HepG2 (cell line): ENCODE data around the gene ARMC2. TPM values are rescaled to one million over a fixed set of nuclear protein-coding genes. Genes with fewer than 3 reads are reported as not detected.

Source experiments
- ATAC-seq: fragments of 200-7000 bp; cut with Tn5 transposase; 3 replicates; pipeline ENCODE4 v1.9.1; 2020; ENCODE audit warnings: mild to moderate bottlenecking, moderate library complexity
- BruUV-seq: library from RNA; stranded (reverse); fragments of 400-500 nt; replicated peaks from 2 replicates; lab custom pipeline; 2021; lab: Mats Ljungman, UMichigan
- CTCF ChIA-PET: fragments of 300-600 bp; formaldehyde crosslinking; extraction: SDS; loops from one replicate; lab custom pipeline; 2021; ENCODE audit warnings: low total read pairs, inconsistent platforms, low intra/inter-chr PET ratio; lab: Yijun Ruan, JAX
- POLR2A ChIA-PET: fragments of 350-600 bp; sonication (Branson Sonifier 250); formaldehyde crosslinking; loops from one replicate; lab custom pipeline; 2020; ENCODE audit warnings: antibody characterized with exemption, inconsistent platforms; lab: Yijun Ruan, JAX
- DNase-seq: peaks from one replicate; pipeline ENCODE4 v3.0.0-alpha.2; 2015; ENCODE audit warnings: low spot score
- FAIRE-seq: peaks from 3 replicates; lab custom pipeline; 2011; peaks lifted over from hg19 to GRCh38; lab: Jason Lieb, UNC
- H2AFZ ChIP-seq: one replicate; pipeline ENCODE4 v1.6.1; 2011; ENCODE audit warnings: low read length, inconsistent platforms
- H3K27ac ChIP-seq: fragments of 300-600 bp; 3 replicates; pipeline ENCODE4 v1.8.0; 2011; ENCODE audit warnings: mixed run types, mild to moderate bottlenecking, mixed read lengths, low read length, inconsistent platforms; ENCODE audit not compliant: insufficient read depth; ENCODE audit errors: extremely low read length
- H3K27me3 ChIP-seq, 2 experiments: fragments of 200-600 bp in 1 of 2; 2 replicates in 1 of 2; 3 replicates in 1 of 2; pipeline versions ENCODE4 v1.6.0 to v1.8.0; 2011; ENCODE audit warnings: low read length in 2 of 2, mild to moderate bottlenecking in 2 of 2, moderate library complexity in 2 of 2, inconsistent platforms in 1 of 2; ENCODE audit not compliant: insufficient read depth in 2 of 2, control insufficient read depth in 1 of 2
- H3K36me3 ChIP-seq, 2 experiments: fragments of 200-600 bp in 1 of 2; replicated peaks in 1 of 2; 2 replicates in 1 of 2; 3 replicates in 1 of 2; pipeline versions ENCODE4 v1.5.1 to v1.8.0; 2011; ENCODE audit warnings: low read length in 2 of 2, inconsistent platforms in 1 of 2; ENCODE audit not compliant: insufficient read depth in 2 of 2, control insufficient read depth in 1 of 2
- H3K4me1 ChIP-seq: 2 replicates; pipeline ENCODE4 v1.5.1; 2012; ENCODE audit warnings: low read length, inconsistent platforms; ENCODE audit not compliant: insufficient read depth
- H3K4me2 ChIP-seq: 2 replicates; pipeline ENCODE4 v1.6.0; 2011; ENCODE audit warnings: low read depth, low read length, inconsistent platforms
- H3K4me3 ChIP-seq, 3 experiments: fragments of 200-600 bp in 1 of 3; sonication (generic), shearing (Covaris generic) in 1 of 3; replicated peaks in 1 of 3; 2 replicates each; pipeline ENCODE4 v1.5.1; 2011 to 2016; ENCODE audit warnings: low read length in 3 of 3, inconsistent platforms in 2 of 3, low read depth in 2 of 3, mild to moderate bottlenecking in 2 of 3, control low read depth in 1 of 3, mixed read lengths in 1 of 3; ENCODE audit not compliant: insufficient read depth in 1 of 3
- H3K79me2 ChIP-seq: one replicate; pipeline ENCODE4 v1.6.1; 2011; ENCODE audit warnings: low read length, inconsistent platforms; ENCODE audit not compliant: insufficient read depth
- H3K9ac ChIP-seq: 2 replicates; pipeline ENCODE4 v1.6.0; 2011; ENCODE audit warnings: mild to moderate bottlenecking, low read depth, low read length, inconsistent platforms; ENCODE audit not compliant: insufficient read depth
- H3K9me3 ChIP-seq: 2 replicates; pipeline ENCODE4 v1.5.1; 2012; ENCODE audit warnings: mild to moderate bottlenecking, low read length
- H4K20me1 ChIP-seq: 2 replicates; pipeline ENCODE4 v1.6.0; 2011; ENCODE audit warnings: inconsistent platforms, mild to moderate bottlenecking, low read length, moderate library complexity; ENCODE audit not compliant: insufficient read depth
- CBFB ChIP-seq: sonication (generic); formaldehyde crosslinking; IDR thresholded peaks from 2 replicates; pipeline ENCODE4 v1.4.0; 2020; ENCODE audit warnings: missing genetic modification reagents
- GMEB1 ChIP-seq: sonication (generic); formaldehyde crosslinking; IDR thresholded peaks from 2 replicates; pipeline ENCODE4 v1.5.1; 2020; ENCODE audit warnings: missing genetic modification reagents, mild to moderate bottlenecking, borderline replicate concordance
- HNF4G ChIP-seq, 2 experiments: sonication (generic) in 1 of 2; formaldehyde crosslinking in 1 of 2; IDR thresholded peaks; 2 replicates each; pipeline versions ENCODE4 v1.4.0 to v1.6.1; 2011 to 2020; ENCODE audit warnings: borderline replicate concordance in 2 of 2, low read depth in 2 of 2, mild to moderate bottlenecking in 2 of 2, low read length in 1 of 2, missing genetic modification reagents in 1 of 2, moderate library complexity in 1 of 2
- ZFYVE20 ChIP-seq: sonication (generic); formaldehyde crosslinking; IDR thresholded peaks from 2 replicates; pipeline ENCODE4 v1.8.0; 2023; ENCODE audit warnings: low read depth, mild to moderate bottlenecking, moderate library complexity, missing genetic modification reagents, borderline replicate concordance
- WGBS: methylation state at CpG from one replicate; pipeline ENCODE4 v1.1.6; 2017; ENCODE audit warnings: low lambda C conversion rate; 5-methylcytosine and 5-hydroxymethylcytosine counted together
- in situ Hi-C: cut with HindIII; loops from 2 replicates; pipeline ENCODE4 v1.10.0; 2017; ENCODE audit warnings: low pct_unique_long_range_greater_than_20kb; ENCODE audit not compliant: extremely low pct_ligation_motif_present
- intact Hi-C: fragments of 100-400 bp; cut with micrococcal nuclease; formaldehyde crosslinking; loops from one replicate; pipeline ENCODE4 v1.10.0; 2022; ENCODE audit not compliant: unreplicated experiment
- polyA plus RNA-seq, 8 experiments: library from polyadenylated mRNA; depleted of rRNA in 3 of 8; stranded (reverse) in 7 of 8; unstranded in 1 of 8; fragments of >200 nt; fragmentation: Illumina TruSeq in 4 of 8; extraction: Trizol in 4 of 8; gene quantifications; 2 replicates each; pipeline versions ENCODE4 v1.2.1 to v1.2.3, GENCODE V29; 2011 to 2016; ENCODE audit warnings: low read depth in 4 of 8, missing spikeins in 1 of 8, mixed read lengths in 1 of 8; ENCODE audit not compliant: insufficient read depth in 1 of 8
- total RNA-seq, 5 experiments: library from RNA; depleted of rRNA; stranded (reverse); fragments of >200 nt; fragmentation: Illumina TruSeq; extraction: Trizol; gene quantifications; 2 replicates each; pipeline ENCODE4 v1.2.3, GENCODE V29; 2016; ENCODE audit warnings: low read depth in 1 of 5
- TF ChIP-seq, protein P1 (sequence below): sonication (generic); formaldehyde crosslinking; IDR thresholded peaks from 2 replicates; pipeline ENCODE4 v1.8.0; 2022; ENCODE audit warnings: missing genetic modification reagents, low read depth, mild to moderate bottlenecking, borderline replicate concordance

ARMC2 gene
- total and polyA plus RNA-seq, 2 of the 13 experiments (the other 11 are each of a cell fraction or from before 2014, with no cell fraction given) = 1.4 to 3.2 TPM

- TF ChIP-seq, protein P1, sequence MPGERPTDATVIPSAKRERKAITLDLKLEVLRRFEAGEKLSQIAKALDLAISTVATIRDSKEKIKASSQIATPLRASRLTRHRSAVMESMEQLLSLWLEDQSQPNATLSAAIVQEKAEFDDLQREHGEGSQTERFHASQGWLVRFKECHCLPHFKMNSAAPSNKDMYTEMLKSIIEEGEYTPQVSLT = no peak
- TF ChIP-seq HNF4G (IDR thresholded peaks at IDR 0.05; ENCODE audit: borderline replicate concordance, low read depth, low read length) (no peak), HNF4G (CRISPR knock-in tag; IDR thresholded peaks at IDR 0.05; ENCODE audit: borderline replicate concordance, low read depth) (no peak), ZFYVE20 (no peak), GMEB1 (no peak), CBFB (CRISPR knock-in tag) (no peak)
- no peak overlapping the region for H2AFZ ChIP-seq
- FAIRE-seq (no peak), ATAC-seq (no peak), DNase-seq (no peak)
- WGBS = 96% methylated on average over 2 of the region's 2 CpGs
- ChIA-PET CTCF (no interaction called here), POLR2A (no interaction called here)
- no peak overlapping the region for H3K9ac ChIP-seq
- H4K20me1 ChIP-seq = peaks cover 5% of the 10 kb centered on the region; the same call in 1 of the 2 replicates
- peaks cover 2 to 44% of the 10 kb centered on the region in 2 experiments for H3K36me3 ChIP-seq
- no peak overlapping the region for H3K27ac ChIP-seq
- no peak overlapping the region for H3K4me3 ChIP-seq
- intact Hi-C loops = no loop called here
- no peaks in the 10 kb centered on the region for H3K9me3 ChIP-seq
- no peaks in the 10 kb centered on the region for H3K27me3 ChIP-seq
- no peak overlapping the region for H3K4me2 ChIP-seq
- in situ Hi-C loops = no loop called here
- peaks cover 24% of the 10 kb centered on the region for H3K4me1 ChIP-seq
- no TSS peak for BruUV-seq
- peaks cover 30% of the 10 kb centered on the region for H3K79me2 ChIP-seq
Measured at GRCh38 chr6:109000289-109000688, 152.1 kb downstream of the ARMC2 start.
